ENCODE data around the gene ACOT11. TPM values are rescaled to one million over a fixed set of nuclear protein-coding genes. Genes with fewer than 3 reads are reported as not detected.

Gene ACOT11
- total RNA-seq, 1 experiment from 2014 or later, result 1.9 TPM

DNA sequence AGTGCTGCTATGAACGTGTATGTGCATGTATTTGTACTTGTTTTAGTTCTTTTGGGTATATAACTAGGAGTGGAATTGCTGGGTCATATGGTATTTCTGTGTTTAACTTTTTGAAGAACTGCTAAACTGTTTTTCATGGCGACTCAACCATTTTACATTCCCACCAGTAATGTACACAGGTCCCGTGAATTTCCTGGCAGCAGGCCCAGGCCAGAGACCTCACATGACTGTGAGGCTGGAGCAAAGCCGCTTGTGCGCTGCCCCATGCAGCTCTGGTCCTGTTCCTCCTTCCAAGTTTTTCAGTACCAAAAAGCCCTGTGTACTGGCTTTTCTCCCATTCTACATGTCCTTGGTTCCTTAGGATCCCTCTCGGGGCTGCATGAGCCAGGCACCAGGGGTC is 29.6 kb downstream of the ACOT11 start:
- no peaks in the 10 kb centered on the region for H3K9me3 ChIP-seq (ENCODE audit: control insufficient read depth, insufficient read depth, low read depth, low read length)
- in situ Hi-C loops (cut with HindIII; ENCODE audit: low pct_unique_long_range_greater_than_20kb, low sequenced_read_pairs), result no loop called here
- H3K36me3 ChIP-seq (ENCODE audit: control insufficient read depth, insufficient read depth, low read length), result no peaks in the 10 kb centered on the region
- no peaks in the 10 kb centered on the region for H3K4me1 ChIP-seq (ENCODE audit: control insufficient read depth, insufficient read depth, low read length)
- DNase-seq (ENCODE audit: low read depth, low spot score), result no peak
- no peak for ATAC-seq
- H3K27me3 ChIP-seq (ENCODE audit: control insufficient read depth, insufficient read depth, low read length), result no peaks in the 10 kb centered on the region
- no peak overlapping the region for H3K27ac ChIP-seq (ENCODE audit: low read length)
- ChIA-PET POLR2A (no interaction called here), CTCF (no interaction called here)
- no TSS peak for BruUV-seq (replicated peaks)
- H3K4me3 ChIP-seq (ENCODE audit: low read depth in 2 of 2, low read length in 2 of 2), result no peak overlapping the region
- intact Hi-C loops (cut with micrococcal nuclease; ENCODE audit: unreplicated experiment), result no loop called here
- TF ChIP-seq, protein P1, sequence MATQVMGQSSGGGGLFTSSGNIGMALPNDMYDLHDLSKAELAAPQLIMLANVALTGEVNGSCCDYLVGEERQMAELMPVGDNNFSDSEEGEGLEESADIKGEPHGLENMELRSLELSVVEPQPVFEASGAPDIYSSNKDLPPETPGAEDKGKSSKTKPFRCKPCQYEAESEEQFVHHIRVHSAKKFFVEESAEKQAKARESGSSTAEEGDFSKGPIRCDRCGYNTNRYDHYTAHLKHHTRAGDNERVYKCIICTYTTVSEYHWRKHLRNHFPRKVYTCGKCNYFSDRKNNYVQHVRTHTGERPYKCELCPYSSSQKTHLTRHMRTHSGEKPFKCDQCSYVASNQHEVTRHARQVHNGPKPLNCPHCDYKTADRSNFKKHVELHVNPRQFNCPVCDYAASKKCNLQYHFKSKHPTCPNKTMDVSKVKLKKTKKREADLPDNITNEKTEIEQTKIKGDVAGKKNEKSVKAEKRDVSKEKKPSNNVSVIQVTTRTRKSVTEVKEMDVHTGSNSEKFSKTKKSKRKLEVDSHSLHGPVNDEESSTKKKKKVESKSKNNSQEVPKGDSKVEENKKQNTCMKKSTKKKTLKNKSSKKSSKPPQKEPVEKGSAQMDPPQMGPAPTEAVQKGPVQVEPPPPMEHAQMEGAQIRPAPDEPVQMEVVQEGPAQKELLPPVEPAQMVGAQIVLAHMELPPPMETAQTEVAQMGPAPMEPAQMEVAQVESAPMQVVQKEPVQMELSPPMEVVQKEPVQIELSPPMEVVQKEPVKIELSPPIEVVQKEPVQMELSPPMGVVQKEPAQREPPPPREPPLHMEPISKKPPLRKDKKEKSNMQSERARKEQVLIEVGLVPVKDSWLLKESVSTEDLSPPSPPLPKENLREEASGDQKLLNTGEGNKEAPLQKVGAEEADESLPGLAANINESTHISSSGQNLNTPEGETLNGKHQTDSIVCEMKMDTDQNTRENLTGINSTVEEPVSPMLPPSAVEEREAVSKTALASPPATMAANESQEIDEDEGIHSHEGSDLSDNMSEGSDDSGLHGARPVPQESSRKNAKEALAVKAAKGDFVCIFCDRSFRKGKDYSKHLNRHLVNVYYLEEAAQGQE (IDR thresholded peaks at IDR 0.05; ENCODE audit: insufficient read depth in 1 of 2, low read depth in 2 of 2, low read length in 1 of 2), result no peak
- TF ChIP-seq TCF7L2 (IDR thresholded peaks at IDR 0.05; ENCODE audit: low read depth, low read length) (no peak), POLR2AphosphoS5 (IDR thresholded peaks at IDR 0.05; ENCODE audit: low read depth, low read length) (no peak), SIN3A (IDR thresholded peaks at IDR 0.05; ENCODE audit: borderline replicate concordance, insufficient read depth, low read depth, low read length) (no peak)
- TF ChIP-seq, protein P2, sequence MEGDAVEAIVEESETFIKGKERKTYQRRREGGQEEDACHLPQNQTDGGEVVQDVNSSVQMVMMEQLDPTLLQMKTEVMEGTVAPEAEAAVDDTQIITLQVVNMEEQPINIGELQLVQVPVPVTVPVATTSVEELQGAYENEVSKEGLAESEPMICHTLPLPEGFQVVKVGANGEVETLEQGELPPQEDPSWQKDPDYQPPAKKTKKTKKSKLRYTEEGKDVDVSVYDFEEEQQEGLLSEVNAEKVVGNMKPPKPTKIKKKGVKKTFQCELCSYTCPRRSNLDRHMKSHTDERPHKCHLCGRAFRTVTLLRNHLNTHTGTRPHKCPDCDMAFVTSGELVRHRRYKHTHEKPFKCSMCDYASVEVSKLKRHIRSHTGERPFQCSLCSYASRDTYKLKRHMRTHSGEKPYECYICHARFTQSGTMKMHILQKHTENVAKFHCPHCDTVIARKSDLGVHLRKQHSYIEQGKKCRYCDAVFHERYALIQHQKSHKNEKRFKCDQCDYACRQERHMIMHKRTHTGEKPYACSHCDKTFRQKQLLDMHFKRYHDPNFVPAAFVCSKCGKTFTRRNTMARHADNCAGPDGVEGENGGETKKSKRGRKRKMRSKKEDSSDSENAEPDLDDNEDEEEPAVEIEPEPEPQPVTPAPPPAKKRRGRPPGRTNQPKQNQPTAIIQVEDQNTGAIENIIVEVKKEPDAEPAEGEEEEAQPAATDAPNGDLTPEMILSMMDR (IDR thresholded peaks at IDR 0.05), result no peak

DNA sequence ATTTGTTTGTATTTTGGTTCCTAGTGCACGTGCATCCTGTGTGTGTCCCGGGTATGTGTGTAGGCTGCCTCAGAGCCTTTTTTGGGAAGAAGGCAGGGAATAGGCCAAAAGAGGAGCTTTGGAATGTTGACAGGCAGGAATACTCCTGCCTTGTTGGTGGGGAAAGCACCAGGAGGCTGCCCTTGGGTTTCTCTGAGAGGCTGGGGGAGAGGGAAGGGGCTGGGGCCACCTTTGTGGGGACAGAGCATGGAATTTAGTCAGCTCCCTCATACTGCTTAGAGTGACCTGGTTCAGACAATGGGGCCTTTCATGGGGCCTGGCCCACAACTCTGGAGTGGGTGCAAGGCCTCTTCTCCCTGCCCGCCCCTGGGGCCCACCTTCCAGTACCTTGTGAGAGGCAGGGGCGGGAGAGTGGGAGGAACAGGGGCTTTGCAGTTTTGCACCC is 31.3 kb downstream of the ACOT11 start:
- in situ Hi-C loops (cut with HindIII; ENCODE audit: low pct_unique_long_range_greater_than_20kb, low sequenced_read_pairs) (no loop called here), intact Hi-C loops (cut with micrococcal nuclease; ENCODE audit: unreplicated experiment) (no loop called here)
- ATAC-seq (no peak), DNase-seq (ENCODE audit: low read depth, low spot score) (no peak)
- H3K9me3 ChIP-seq (ENCODE audit: control insufficient read depth, insufficient read depth, low read depth, low read length), result no peaks in the 10 kb centered on the region
- H3K4me1 ChIP-seq (ENCODE audit: control insufficient read depth, insufficient read depth, low read length), result no peaks in the 10 kb centered on the region
- no peak overlapping the region for H3K27ac ChIP-seq (ENCODE audit: low read length)
- no TSS peak for BruUV-seq (replicated peaks)
- no peaks in the 10 kb centered on the region for H3K27me3 ChIP-seq (ENCODE audit: control insufficient read depth, insufficient read depth, low read length)
- POLR2A ChIA-PET, result interaction anchor here (0.6 kb wide), 1 partner anchor 634 kb away, joined by 11 read pairs; the partner anchor contains the start of gene IFT25
- TF ChIP-seq SIN3A (IDR thresholded peaks at IDR 0.05; ENCODE audit: borderline replicate concordance, insufficient read depth, low read depth, low read length), result no peak
- no peak for TF ChIP-seq TCF7L2 (IDR thresholded peaks at IDR 0.05; ENCODE audit: low read depth, low read length)
- TF ChIP-seq, protein P1 (IDR thresholded peaks at IDR 0.05; ENCODE audit: insufficient read depth in 1 of 2, low read depth in 2 of 2, low read length in 1 of 2), result no peak
- TF ChIP-seq, protein P2 (IDR thresholded peaks at IDR 0.05), result no peak
- TF ChIP-seq POLR2AphosphoS5 (IDR thresholded peaks at IDR 0.05; ENCODE audit: low read depth, low read length), result no peak
- H3K36me3 ChIP-seq (ENCODE audit: control insufficient read depth, insufficient read depth, low read length), result no peaks in the 10 kb centered on the region
- no peak overlapping the region for H3K4me3 ChIP-seq (ENCODE audit: low read depth in 2 of 2, low read length in 2 of 2)
- CTCF ChIA-PET, result no interaction called here
